Esophagus mucosa (tissue), 1 donor: ENCODE measurements around the gene PTPRJ. TPM values are rescaled to one million over a fixed set of nuclear protein-coding genes. Genes with fewer than 3 reads are reported as not detected.

Source experiments
- ATAC-seq: fragments of 200-7000 bp; cut with Tn5 transposase; one replicate; pipeline ENCODE4 v1.9.1; 2020
- total RNA-seq: library from RNA; stranded (reverse); gene quantifications from one replicate; pipeline ENCODE4 v1.2.4, GENCODE V29; 2023
- donor health status: DM: yes; HTN: yes; CAD: no.

PTPRJ gene
- total RNA-seq, 1 donor from 2014 or later: 2.0 TPM

DNA sequence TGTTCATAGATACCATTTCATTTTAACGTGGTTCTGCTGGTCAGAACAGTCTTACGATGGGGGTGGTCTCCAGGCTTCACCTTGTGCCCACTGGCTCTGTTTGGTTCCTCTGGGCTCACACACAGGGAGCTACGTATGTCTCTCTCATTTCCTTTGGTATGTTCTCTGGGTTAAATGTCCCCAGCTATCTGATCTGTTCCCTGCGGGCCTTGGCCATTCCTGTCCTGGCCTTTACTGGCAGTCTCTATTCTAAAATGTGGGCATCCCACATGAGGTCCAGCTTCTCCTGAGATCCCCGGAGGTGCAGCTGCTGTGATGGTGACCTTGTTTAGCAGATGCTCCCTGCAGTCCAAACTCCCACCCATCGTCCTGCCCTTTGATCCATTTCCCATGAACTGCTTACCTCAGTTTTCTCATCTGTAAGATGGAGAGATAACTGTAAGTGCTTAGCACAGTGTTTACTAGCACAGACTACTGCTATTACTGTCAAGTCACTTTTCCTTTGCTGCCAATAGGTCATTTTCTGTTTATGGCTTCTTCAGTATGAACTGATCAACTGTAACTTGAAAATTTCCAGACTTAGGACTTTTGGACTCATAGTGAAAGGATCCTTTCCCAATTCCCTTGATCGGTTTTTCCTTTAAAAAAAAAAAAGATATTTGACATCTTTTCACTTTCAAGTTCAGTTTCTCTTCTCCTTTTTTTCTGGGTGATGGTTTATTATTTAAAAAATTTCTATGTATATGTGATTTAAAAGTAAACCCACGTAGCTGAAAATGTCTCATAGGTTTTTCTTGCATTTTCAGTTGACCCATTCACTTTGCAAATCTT lies 92.9 kb downstream of the PTPRJ start:
- no peak for ATAC-seq

DNA sequence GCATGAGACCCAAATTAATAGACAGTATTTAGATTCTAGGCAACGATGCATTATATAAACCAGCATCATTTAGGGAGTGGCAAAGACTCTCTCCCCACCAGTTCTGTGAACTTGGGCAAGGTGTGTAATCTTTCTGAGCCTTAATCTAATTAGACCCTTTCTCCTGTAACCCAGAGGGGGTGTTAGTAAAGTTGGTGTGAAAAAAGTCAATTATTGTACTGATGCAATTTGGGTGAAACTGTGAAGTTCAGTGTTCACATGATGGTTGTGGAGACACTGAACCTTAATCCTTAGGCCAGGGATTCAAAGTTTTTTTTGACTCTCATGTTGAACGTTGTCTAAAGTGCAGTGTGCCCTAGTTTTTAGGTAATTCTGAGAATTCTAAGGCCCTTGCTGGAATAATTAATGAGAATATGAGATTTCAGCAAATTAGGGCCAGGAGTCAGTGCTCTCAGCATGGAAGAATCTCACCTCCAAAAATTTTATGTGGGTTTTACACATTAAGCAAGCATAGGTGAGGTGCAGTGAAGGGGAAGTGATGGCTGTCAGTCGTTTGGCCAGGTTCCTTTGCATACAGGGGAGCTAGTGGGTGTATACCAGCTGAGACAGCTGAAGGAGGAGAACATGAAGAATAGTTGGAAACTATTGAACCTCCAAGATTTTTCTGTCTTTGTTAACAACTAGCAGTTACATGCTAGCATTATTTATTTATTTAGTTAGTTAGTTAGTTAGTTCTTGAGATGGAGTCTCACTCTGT lies 94.2 kb downstream of the PTPRJ start:
- no peak for ATAC-seq

- no peak for ATAC-seq
Measured at GRCh38 chr11:48075637-48076036, 95.3 kb downstream of the PTPRJ start.

DNA sequence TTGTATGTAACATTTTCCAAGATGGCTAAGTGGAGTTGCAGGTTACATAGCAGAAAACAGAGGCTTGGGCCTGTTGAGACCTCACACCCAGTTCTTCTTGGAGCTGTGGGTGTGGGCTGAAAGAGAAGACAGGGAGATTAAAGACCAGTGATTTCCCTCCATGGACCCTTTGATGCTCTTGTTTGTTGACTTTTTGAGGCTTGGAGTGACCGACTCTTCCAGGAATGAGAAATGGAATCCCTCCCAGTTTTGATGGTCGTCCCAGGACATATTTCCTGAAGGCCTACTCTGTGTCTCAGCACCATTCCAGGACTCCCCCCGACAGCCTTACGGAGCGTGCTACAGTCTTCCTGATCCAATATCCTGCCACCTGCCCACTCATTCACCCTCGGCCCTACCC lies 96.9 kb downstream of the PTPRJ start:
- no peak for ATAC-seq

DNA sequence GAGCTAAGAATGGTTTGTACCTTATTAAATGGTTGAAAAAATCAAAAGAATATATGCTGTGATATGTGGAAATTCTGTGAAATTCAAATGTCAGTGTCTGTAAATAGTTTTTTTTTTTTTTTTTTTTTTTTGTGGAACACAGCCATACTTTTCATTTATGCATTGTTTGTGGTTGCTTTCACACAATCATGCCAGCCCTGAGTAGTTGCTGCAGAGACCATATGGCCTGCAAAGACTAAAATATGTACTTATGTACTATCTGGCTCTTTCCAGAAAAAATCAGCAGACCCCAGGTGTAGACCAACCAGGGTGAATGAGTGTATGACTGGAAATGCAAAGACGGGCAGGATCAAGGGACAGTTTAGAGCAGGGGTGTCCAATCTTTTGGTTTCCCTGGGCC lies 98.3 kb downstream of the PTPRJ start:
- no peak for ATAC-seq

DNA sequence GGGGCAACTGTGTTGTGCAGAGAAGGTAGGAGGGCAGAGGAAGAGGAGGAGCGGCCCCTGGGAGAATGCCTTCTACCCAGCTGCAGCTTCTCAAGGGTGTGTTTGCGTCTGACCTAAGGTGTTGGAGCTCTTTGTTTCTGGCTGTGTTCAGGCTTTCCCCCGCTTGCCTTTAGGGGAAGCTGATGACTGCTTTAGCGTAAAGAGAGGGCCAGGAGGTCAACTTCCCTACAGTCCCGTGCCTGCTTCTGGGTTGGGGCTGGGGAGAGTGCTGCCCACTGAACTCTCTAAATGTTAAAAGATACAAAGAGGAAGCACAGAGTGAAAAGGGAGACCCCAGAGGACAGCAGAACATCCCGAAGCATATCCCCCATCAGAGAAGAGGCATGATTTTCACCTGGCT lies 99.2 kb downstream of the PTPRJ start:
- no peak for ATAC-seq

- no peak for ATAC-seq
Measured at GRCh38 chr11:48080301-48080861, 100.0 kb downstream of the PTPRJ start.

- peak; percentile 51 for ATAC-seq
Measured at GRCh38 chr11:48081151-48082010, 101.0 kb downstream of the PTPRJ start.

GRCh38 chr11:48082771-48083170 lies 102.4 kb downstream of the PTPRJ start:
- ATAC-seq: no peak

GRCh38 chr11:48083421-48083820 lies 103.1 kb downstream of the PTPRJ start:
- no peak for ATAC-seq

- ATAC-seq: no peak
Measured at GRCh38 chr11:48085688-48086087, 105.3 kb downstream of the PTPRJ start.

GRCh38 chr11:48087422-48087821 lies 107.1 kb downstream of the PTPRJ start:
- no peak for ATAC-seq

- ATAC-seq: no peak
Measured at GRCh38 chr11:48087974-48088681, 107.8 kb downstream of the PTPRJ start.

DNA sequence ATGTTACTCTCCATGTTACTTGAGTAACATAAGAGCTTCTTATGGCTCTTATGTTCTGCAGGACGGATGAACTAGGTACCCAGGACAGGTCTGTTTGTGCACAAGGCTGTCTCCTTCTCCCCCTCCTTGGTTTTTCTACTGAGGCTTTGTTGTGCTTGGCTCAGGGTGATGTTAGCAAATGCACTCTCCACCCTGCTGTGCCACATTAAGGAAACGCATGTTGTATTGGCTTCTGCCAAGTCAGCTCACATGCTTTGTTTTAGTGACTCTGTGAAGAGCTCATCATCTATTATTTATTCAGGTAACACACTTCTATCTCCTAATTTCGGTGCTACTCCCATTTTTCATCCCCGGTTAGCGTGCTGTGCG lies 108.3 kb downstream of the PTPRJ start:
- ATAC-seq: peak; percentile 37

DNA sequence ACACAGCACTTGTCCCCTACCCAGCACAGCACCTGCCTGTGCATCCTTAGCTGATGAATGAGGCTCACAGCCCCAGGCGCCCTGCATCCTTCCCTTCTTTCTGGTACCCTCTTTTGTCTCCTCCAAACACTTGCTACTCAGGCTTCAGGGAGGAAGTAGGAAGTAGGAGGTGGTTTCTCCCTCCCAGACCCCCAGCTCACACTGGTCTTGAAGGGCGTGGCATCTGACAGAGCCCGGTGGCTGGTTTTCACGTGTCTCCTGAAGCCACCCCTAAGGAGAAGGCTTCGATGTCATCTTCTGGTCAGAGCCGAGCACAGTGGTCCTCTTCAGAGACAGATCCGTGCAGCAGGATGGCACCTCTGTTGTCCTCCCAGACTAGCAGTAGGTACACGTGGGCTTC lies 109.8 kb downstream of the PTPRJ start:
- no peak for ATAC-seq

GRCh38 chr11:48091426-48092102 lies 111.2 kb downstream of the PTPRJ start:
- ATAC-seq: no peak

- ATAC-seq: no peak
Measured at GRCh38 chr11:48093323-48093722, 113.0 kb downstream of the PTPRJ start.

DNA sequence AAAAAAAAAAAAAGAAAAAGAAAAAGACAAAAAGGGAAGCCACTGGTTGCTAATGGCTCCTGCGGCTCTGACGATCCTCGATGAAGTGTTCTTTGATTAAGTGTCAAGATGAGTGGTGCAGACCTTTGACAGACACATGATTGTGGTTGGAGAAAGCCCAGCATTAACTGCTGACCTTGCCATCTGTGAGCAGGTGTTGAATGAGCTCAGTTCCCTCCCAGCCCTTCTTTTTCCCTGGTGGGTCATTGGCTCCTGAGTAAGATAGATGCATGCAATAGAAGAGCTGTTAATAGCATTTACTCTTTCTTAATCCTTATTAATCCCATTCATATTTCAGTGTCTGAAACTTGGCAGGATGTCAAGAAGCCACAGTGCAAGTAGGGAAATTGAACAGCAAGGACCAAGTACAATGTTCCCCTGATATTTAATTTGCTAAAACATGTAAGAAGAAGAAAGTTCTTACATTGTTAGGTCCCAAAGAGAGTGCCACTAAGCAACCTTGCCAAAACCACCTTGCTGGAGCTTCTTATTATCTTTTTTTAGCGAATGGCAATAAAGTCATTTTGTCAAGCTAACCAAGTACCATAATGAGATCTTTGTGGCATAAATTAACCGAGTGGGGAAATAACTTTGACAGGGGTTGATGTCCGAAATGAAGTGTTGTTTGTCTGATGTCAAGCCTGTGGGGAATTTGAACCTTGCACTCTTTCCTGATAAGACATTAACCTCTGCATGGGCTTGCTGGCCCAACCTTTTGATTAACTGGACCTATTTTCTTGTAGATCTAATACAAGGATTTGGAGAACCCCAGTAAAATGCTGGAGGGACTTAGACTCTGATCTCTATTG lies 113.7 kb downstream of the PTPRJ start:
- ATAC-seq: peak; percentile 84

- no peak for ATAC-seq
Measured at GRCh38 chr11:48094643-48095339, 114.4 kb downstream of the PTPRJ start.
